Measurements from ENCODE around the gene CFAP54. TPM values are rescaled to one million over a fixed set of nuclear protein-coding genes. Genes with fewer than 3 reads are reported as not detected.

Gene CFAP54
- total and polyA plus RNA-seq, 12 donors: 0.08 to 1.00 (median 0.33) TPM; not detected in 2

DNA sequence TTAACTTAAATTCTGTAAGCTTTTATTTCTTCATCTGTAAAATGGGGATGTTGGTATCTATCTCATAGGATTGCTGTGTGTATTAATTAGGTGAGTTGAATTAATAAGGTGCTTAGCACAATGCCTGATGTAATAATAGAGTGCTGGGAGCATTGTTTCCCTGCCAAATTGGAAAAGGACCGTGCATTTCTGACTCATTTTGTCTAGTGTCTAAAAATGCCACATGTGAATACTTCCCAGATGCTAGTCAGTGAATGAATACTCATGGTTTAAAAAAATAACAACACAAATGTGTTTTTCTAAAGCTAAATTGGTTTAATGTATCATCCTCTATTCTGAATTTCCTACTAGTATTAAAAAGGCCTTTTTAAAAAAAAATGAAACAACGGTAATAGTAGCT is 372.3 kb downstream of the CFAP54 start:
- DNase-seq: no peak
- Histone ChIP-seq H3K4me1 (replicated peaks in 1 of 2) (no peaks in the 10 kb centered on the region), H3K27ac (no peak overlapping the region), H3K27me3 (no peaks in the 10 kb centered on the region), H3K4me3 (no peak overlapping the region), H3K9me3 (replicated peaks in 1 of 3) (no peaks in the 10 kb centered on the region), H3K36me3 (replicated peaks in 1 of 2) (no peaks in the 10 kb centered on the region)
- intact Hi-C loops (cut with DNase I): no loop called here
- 63 to 78% (median 68%) methylated on average over 2 of the region's 2 CpGs for WGBS, 4 donors
- no peak for TF ChIP-seq POLR2A (IDR thresholded peaks at IDR 0.05)
- TF ChIP-seq, protein P1, sequence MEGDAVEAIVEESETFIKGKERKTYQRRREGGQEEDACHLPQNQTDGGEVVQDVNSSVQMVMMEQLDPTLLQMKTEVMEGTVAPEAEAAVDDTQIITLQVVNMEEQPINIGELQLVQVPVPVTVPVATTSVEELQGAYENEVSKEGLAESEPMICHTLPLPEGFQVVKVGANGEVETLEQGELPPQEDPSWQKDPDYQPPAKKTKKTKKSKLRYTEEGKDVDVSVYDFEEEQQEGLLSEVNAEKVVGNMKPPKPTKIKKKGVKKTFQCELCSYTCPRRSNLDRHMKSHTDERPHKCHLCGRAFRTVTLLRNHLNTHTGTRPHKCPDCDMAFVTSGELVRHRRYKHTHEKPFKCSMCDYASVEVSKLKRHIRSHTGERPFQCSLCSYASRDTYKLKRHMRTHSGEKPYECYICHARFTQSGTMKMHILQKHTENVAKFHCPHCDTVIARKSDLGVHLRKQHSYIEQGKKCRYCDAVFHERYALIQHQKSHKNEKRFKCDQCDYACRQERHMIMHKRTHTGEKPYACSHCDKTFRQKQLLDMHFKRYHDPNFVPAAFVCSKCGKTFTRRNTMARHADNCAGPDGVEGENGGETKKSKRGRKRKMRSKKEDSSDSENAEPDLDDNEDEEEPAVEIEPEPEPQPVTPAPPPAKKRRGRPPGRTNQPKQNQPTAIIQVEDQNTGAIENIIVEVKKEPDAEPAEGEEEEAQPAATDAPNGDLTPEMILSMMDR (IDR thresholded peaks at IDR 0.05): no peak

DNA sequence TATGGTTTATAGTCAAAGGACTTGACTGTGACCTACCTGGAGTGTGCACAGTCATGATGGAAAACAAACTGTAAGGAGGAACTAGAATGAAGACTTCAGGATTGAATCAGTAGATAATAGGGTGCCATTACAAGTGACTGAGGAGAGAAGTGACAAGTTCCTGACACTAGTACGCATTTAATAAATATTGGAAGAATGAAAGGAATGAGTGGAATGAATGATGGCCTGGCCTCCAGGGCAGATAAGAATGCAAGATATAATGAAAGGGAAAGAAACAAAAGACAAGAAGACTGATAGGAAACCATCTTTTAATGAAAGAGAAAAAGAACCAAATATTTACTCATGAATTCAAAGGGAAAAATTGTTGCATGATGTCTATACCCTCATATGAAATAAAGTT is 372.9 kb downstream of the CFAP54 start:
- no peaks in the 10 kb centered on the region for H3K36me3 ChIP-seq (replicated peaks in 1 of 2)
- WGBS, 4 donors: 61 to 76% (median 65%) methylated on average over 1 of the region's 1 CpG
- DNase-seq: no peak
- intact Hi-C loops (cut with DNase I): no loop called here
- H3K4me3 ChIP-seq: no peak overlapping the region
- H3K4me1 ChIP-seq (replicated peaks in 1 of 2): no peaks in the 10 kb centered on the region
- H3K9me3 ChIP-seq (replicated peaks in 1 of 3): no peaks in the 10 kb centered on the region
- H3K27ac ChIP-seq: no peak overlapping the region
- TF ChIP-seq, protein P1 (IDR thresholded peaks at IDR 0.05): no peak
- no peak for TF ChIP-seq POLR2A (IDR thresholded peaks at IDR 0.05)
- H3K27me3 ChIP-seq: no peaks in the 10 kb centered on the region

DNA sequence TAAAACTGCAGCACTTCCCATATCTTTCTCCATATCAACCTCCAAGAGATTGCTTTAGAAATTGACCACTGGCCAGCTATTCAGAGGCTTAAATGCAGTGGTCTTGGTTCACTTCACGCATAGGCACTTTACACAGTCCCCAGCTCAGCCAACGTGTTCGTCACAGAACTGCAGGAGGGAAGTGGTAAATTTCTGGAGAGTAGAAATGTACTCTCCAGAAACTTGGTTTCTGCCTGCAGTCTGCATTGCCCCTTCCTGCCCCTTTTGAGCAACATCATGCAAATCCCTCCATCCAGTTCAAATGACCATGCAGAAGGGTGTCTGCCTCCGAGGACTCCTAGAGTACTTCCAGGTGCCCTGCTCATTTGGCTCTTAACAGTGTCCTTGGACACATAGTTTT is 375.0 kb downstream of the CFAP54 start:
- no peak for TF ChIP-seq POLR2A (IDR thresholded peaks at IDR 0.05)
- TF ChIP-seq, protein P1 (IDR thresholded peaks at IDR 0.05): no peak
- 53 to 60% (median 55%) methylated on average over 4 of the region's 4 CpGs for WGBS, 4 donors
- H3K4me3 ChIP-seq: no peak overlapping the region
- no peak for DNase-seq
- H3K27ac ChIP-seq: no peak overlapping the region
- no peaks in the 10 kb centered on the region for H3K36me3 ChIP-seq (replicated peaks in 1 of 2)
- H3K4me1 ChIP-seq (replicated peaks in 1 of 2): no peaks in the 10 kb centered on the region
- H3K9me3 ChIP-seq (replicated peaks in 1 of 3): no peaks in the 10 kb centered on the region
- intact Hi-C loops (cut with DNase I): no loop called here
- H3K27me3 ChIP-seq: no peaks in the 10 kb centered on the region

DNA sequence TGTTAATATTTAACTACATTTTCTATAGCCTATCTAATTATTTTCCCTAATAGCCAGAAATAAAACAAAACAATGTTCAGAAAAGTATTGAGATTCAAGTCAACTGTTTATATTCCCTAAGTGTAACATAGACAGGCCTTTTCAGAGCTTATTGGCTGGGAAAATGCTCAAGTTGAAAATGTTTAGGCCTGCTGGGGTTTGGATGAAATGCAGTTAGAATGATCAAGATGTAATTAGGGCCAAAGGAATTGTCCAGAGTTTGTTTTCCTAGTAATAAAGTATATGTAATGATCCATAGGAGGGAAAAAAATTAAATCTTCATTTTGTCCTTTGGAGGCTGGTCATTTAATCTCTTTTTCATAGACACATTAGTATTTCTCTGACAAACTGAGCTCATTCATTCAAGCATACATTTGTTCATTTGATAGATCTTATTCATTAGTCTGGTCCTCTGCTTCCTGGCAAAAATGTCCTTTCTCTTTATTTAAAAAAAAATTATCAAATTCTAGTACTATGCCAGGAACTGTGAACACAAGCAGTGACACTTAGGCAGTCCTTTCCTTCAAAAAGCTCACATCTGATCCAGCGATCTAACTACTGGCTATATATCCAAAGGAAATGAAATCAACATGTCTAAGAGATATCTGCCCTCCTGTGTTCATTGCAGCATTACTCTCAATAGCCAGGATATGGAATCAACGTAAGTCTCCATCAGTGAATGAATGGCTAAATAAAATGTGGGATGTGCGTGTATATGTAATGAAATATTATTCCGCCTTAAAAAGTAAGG is 377.6 kb downstream of the CFAP54 start:
- no peaks in the 10 kb centered on the region for H3K27me3 ChIP-seq
- no peak for TF ChIP-seq POLR2A (IDR thresholded peaks at IDR 0.05)
- TF ChIP-seq, protein P1 (IDR thresholded peaks at IDR 0.05): no peak
- intact Hi-C loops (cut with DNase I): no loop called here
- no peak overlapping the region for H3K27ac ChIP-seq
- DNase-seq: no peak
- H3K9me3 ChIP-seq (replicated peaks in 1 of 3): no peaks in the 10 kb centered on the region
- H3K36me3 ChIP-seq (replicated peaks in 1 of 2): no peaks in the 10 kb centered on the region
- H3K4me3 ChIP-seq: no peak overlapping the region
- H3K4me1 ChIP-seq (replicated peaks in 1 of 2): no peaks in the 10 kb centered on the region
- 74 to 88% (median 81%) methylated on average over 4 of the region's 4 CpGs for WGBS, 4 donors
